Hematopoietic multipotent progenitor cell treated with erythropoietin and hydrocortisone succinate and interleukin-3 and kit ligand, for 15 days (in vitro differentiated cells): ENCODE results near the gene ZNF773.
"Not testable (repeated sequence)": the region's sequence is repeated elsewhere in the genome, so short reads cannot be mapped to it uniquely, and the experiment has no call there.

Experiments used
- DNase-seq: peaks from one replicate; pipeline ENCODE4 v3.0.0-alpha.2; 2015; ENCODE audit warnings: low spot score

Gene ZNF773

GRCh38 chr19:57499680-57500395 lies at the start of gene ZNF773:
Gene ZNF773 (plus strand): TSS chr19:57499938. CDS start chr19:57500081, 143 bp downstream.
- peak; percentile 91 for DNase-seq

DNA sequence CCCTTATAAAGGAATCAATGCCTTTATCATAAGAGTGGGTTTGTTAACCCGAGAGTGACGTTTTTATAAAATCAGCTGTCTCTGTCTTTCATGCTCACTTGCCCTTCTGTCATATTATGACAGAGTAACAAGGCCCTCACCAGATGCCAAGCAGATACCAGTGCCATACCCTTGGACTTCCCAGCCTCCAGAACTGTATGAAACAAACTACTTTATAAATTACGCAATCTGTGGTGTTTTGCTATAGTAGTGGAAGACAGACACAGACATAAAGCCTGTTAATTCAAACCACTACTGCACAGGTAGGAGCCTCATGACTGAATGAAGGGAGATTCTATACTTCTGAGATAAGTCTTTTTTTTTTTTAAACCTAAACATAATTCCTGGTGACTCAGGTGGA lies 47.4 kb upstream of the ZNF773 start:
- no peak for DNase-seq

- peak; percentile 30 for DNase-seq
Observed at GRCh38 chr19:57465680-57466381, 33.9 kb upstream of the ZNF773 start.

- DNase-seq: no peak
Observed at GRCh38 chr19:57466489-57466888, 33.2 kb upstream of the ZNF773 start.

DNA sequence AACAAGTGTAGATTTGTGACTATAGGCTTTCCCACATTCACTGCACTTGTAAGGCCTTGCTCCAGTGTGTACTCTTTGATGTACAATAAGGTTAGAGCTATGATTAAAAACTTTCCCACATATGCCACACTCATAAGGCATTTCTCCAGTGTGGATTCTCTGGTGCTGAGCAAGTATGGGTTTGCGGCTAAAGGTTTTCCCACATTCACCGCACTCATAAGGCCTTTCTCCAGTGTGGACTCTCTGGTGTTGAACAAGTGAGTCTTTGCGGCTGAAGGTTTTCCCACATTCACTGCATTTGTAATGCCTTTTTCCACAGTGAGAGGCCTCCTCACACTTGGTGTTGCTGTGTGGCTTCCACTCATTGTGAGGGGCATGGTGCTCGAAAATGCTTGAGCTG lies 26.1 kb upstream of the ZNF773 start:
- DNase-seq: no peak

DNA sequence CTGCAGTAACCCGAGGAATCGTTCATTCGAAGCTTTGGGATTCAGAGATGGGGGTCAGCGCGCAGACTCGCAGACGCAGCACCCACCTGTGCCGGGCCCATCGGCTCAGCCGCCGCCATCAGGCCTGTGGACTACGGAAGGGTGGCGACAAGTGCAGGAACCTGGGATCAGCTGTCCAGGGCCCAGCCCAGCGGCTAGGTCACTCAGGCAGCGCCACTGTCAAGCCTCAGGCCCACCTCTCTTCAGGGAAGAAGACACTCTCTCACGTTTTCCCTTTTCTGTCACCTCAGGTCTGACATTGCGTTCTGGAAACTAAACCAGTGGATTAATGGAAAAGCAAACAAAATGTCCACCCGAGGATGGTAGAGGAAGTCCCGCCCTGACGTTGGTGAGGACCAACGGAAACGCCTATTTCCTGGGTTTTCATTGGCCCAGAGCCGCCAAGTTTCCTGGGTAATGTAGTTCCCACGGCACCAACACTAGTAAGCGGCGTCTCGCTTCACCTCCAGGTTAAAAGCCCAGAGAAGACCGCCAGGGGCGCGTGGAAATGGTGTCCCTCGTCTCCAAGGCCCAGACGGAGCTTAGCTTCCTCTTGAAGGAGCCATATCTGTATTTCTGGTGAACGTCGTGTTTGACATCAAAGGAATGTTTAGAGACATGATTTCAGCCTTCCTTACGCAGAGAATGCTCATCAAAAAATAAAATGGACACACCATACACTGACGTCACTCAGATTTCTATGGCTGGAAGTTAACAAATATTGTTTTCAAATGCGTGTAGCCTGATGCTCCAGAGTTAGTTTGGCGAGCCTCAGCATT lies 22.3 kb upstream of the ZNF773 start, which contains the start of gene ZNF772:
ZNF772 (minus strand) TSS at position 376 of the 818 bp plus-strand sequence; CDS start at position 119, 257 bp downstream.
- DNase-seq: peak; percentile 85

- peak; percentile 87 for DNase-seq
Observed at GRCh38 chr19:57487477-57488298, 12.1 kb upstream of the ZNF773 start, which contains the start of gene ZNF419. Gene ZNF419 (plus strand): TSS chr19:57487750. CDS start chr19:57487951, 201 bp downstream.

DNA sequence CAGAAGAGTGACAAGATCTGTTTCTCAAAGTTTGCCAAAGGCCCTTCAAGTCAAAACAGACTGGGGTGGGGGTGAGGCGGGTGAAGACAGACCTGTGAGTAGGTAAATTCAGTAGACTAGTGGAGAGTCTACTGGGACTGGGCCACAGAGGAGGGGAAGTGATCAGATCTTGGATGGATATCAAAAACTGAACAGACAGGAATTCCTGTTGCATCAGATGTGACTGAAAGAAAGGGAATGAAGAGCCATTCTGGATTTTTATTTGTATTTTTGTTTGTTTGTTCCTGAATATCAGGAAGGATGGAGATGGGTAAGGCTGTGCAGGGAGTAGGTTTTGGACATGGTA lies 11.5 kb upstream of the ZNF773 start:
- not testable (repeated sequence) for DNase-seq

DNA sequence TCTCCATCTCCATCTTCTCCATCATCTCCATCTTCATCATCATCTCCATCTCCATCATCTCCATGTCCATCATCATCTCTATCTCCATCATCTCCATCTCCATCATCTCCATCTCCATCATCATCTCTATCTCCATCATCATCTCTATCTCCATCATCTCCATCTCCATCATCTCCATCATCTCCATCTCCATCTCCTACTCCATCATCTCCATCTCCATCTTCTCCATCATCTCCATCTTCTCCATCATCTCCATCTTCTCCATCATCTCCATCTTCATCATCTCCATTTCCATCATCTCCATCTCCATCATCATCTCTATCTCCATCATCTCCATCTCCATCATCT lies 432 bp upstream of the ZNF773 start:
- not testable (repeated sequence) for DNase-seq

DNA sequence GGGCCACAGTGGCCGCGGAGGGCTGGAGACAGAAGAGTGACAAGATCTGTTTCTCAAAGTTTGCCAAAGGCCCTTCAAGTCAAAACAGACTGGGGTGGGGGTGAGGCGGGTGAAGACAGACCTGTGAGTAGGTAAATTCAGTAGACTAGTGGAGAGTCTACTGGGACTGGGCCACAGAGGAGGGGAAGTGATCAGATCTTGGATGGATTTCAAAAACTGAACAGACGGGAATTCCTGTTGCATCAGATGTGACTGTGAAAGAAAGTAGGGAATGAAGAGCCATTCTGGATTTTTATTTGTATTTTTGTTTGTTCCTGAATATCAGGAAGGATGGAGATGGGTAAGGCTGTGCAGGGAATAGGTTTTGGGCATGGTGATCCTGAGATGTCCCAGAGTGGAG lies 662 bp downstream of the ZNF773 start:
- DNase-seq: not testable (repeated sequence)

DNA sequence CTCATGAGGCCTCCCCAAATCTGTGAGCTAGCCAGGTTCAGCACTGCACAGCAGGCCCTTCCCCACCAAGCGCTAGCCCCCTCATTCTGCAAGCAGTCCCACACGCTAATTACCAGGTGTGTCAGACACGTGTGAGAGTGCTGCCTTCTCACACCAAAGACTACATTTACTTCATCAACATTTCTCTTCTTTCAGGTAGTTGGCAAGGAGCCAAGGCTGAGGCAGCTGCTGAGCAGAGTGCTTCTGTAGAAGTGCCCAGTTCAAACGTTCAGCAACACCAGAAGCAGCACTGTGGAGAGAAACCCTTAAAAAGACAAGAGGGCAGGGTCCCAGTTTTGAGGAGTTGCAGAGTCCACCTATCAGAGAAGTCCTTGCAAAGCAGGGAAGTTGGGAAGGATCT lies 6.4 kb downstream of the ZNF773 start:
- no peak for DNase-seq

DNA sequence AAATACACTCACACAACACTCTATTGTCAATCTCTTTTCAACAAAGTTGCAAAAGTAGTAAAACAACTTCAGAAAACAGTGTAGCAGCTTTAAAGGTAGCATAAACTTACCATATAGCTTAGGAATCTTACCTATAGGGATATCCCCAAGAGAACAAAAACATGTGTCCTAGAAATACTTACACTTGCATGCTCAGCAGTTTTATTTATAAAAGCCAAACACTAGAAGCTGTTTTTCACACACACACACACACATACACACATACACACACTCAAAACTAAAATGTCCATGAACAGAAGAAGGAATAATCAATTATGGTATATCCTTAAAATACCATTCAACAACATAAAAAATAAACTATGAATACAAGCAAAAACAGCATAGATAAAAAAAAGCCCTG lies 11.7 kb downstream of the ZNF773 start:
- no peak for DNase-seq

DNA sequence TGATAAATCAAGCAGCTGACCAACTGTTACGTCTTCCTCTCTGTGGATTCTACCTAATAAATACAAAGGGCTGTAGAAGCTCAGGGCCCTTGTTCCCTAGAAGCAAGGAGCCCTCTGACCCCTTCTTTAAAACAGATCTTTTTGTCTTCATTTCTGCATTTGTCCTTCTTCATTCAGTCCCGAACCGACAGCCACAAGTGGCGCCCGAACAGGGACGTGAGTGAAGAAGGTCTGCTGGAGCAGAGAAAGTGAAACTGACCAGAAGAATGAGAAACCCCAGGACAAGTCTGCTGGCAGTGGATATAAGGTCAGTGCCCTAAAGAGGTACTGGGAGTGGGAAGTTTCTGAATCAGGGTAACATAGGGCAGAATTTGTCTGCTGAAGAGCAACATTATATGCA lies 13.1 kb downstream of the ZNF773 start:
- DNase-seq: no peak

GRCh38 chr19:57515255-57515654 lies 15.5 kb downstream of the ZNF773 start:
- no peak for DNase-seq

DNA sequence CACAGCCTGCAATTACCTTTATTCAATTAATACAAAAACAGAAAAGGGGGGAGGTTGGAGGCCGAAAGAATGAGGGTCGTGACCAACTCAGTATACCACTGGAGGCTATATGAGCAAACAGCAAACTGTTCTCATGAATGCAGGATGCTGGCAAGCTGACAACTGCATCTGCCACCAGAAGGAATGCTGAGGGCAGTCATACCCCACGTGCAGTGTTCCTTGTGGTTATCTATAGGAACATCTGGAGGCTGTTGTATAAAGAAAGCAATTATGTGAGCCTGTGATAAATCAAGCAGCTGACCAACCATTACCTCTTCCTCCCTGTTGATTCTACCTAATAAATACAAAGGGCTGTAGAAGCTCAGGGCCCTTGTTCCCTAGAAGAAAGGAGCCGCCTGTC lies 18.3 kb downstream of the ZNF773 start:
- not testable (repeated sequence) for DNase-seq

- peak; percentile 70 for DNase-seq
Observed at GRCh38 chr19:57527136-57527881, 27.6 kb downstream of the ZNF773 start, which contains the start of gene ZNF549. Gene ZNF549 (plus strand): TSS chr19:57527356. CDS start chr19:57527574, 218 bp downstream.

- DNase-seq: no peak
Observed at GRCh38 chr19:57537953-57538547, 38.3 kb downstream of the ZNF773 start.

GRCh38 chr19:57546513-57546912 lies 46.8 kb downstream of the ZNF773 start:
- no peak for DNase-seq

- DNase-seq: no peak
Observed at GRCh38 chr19:57552432-57552831, 52.7 kb downstream of the ZNF773 start.

DNA sequence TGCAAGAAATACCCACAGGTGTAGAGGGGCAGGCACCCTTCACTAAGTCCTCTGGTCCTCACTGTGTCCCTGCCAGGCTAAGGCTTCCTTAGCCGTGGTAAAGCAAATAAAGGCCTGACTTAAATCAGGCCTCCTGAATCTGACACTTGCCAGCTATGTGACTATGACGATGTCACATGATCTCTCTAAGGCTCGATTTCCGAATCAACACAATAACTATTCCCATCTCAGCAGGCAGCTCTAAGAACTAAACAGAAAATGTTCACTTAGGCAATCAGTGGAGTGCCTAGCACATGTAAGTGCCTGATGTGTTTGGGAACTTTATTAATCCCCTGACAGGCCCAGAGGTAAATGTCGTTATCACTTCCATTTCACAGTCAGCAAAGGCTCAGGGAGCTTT lies 57.9 kb downstream of the ZNF773 start:
- no peak for DNase-seq
